Breast epithelium (tissue), 3 donors: ENCODE data around the gene NDST4.

ENCODE experiments used
- CTCF ChIP-seq, 3 donors: fragments of 450-650 bp; IDR thresholded peaks; one replicate each; pipeline ENCODE4 v1.5.1; 2016 to 2017; ENCODE audit warnings: antibody characterized with exemption in 3 of 3, mild to moderate bottlenecking in 3 of 3, moderate library complexity in 3 of 3
- POLR2A ChIP-seq: fragments of 450-650 bp; IDR thresholded peaks from one replicate; pipeline ENCODE4 v1.6.1; 2016; ENCODE audit warnings: antibody characterized with exemption, mild to moderate bottlenecking, moderate library complexity

DNA sequence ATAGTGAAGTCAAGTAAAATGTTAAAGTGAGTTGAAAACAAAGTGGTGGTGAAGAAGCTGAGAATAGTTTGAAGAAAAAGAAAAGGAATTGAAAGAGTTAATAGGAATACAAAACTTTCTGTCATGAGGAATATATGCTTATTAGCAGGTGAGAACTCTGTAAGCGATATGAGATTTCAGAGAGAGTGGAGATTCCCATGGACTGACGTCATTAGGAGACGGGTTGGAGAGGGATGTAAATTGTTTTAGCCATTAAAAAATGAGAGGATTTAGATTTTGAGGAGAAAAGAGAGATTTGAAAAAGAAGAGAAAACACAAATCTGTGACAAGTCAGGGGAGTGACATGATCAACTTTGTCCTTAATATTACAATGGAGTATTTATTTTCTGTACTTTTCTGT is 11.7 kb downstream of the NDST4 start:
- no peak for TF ChIP-seq POLR2A
- no peak for TF ChIP-seq CTCF (IDR thresholded peaks at IDR 0.05)
